Heart left ventricle (tissue), 13 donors: ENCODE data around the gene ZNF687.

Experiments used
- CTCF ChIP-seq, 12 donors: fragments of 200-600 bp; sonication (generic) in 4 of 12; IDR thresholded peaks; one replicate each; pipeline versions ENCODE4 v1.5.0 to v1.8.0; 2018 to 2022; ENCODE audit warnings: antibody characterized with exemption in 12 of 12, mild to moderate bottlenecking in 5 of 12
- POLR2A ChIP-seq, 2 donors: fragments of 450-650 bp; IDR thresholded peaks; one replicate each; pipeline ENCODE4 v1.6.1; 2017; ENCODE audit warnings: antibody characterized with exemption in 2 of 2, mild to moderate bottlenecking in 2 of 2, moderate library complexity in 2 of 2
- donor health status: ischemic (EF 13 %, LVEDD 7.1; RV severe dilation, severe dysfunction).
- donor health status: DM: no; HTN: yes; CAD: no.
- donor health status: DM: no; HTN: no; CAD: no.
- donor health status: ischemic (EF 25% LVEDD 6.9; RV normal size, moderate dysfunction).
- donor health status: ischemic (EF 25% LVEDD 5.7; RV mildly dilated, moderate dysfunction).
- donor health status: ischemic (EF 35%, LVEDD 5.7; RV mildly dilated, moderate dysfunction).
- donor health status: nonischemic (EF 11% LVEDD 7.7; RV severe dilation, severe dysfunction).
- donor health status: DM: yes; HTN: yes; CAD: no.
- donor health status: PGD.
- donor health status: ischemic (EF 29% LVEDD 5.4; RV normal size, mild dysfunction).
- donor health status: nonischemic (EF 23%, LVEDD 6.1; RV moderate dilation, normal function).

DNA sequence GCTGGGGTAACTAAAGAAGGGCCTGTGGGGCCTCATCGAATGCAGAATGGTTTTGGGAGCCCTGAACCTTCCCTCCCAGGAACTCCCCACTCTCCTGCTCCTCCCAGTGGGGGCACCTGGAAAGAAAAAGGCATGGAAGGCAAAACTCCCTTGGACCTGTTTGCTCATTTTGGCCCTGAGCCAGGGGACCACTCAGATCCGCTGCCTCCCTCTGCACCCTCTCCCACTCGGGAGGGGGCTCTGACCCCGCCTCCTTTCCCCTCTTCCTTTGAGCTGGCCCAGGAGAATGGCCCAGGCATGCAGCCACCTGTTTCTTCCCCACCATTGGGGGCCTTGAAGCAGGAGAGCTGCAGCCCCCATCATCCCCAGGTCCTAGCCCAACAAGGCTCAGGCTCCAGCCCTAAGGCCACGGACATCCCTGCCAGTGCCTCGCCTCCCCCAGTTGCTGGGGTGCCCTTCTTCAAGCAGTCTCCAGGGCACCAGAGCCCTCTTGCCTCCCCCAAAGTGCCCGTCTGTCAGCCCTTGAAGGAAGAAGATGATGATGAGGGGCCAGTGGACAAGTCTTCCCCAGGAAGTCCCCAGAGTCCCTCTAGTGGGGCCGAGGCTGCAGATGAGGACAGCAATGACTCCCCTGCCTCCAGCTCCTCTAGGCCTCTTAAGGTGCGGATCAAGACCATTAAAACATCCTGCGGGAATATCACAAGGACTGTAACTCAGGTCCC is 4.7 kb downstream of the ZNF687 start:
- no peak for TF ChIP-seq CTCF (IDR thresholded peaks at IDR 0.05)
- TF ChIP-seq POLR2A (IDR thresholded peaks at IDR 0.05) = no peak
